NCI-H2107 treated with DMSO at 0.1 percent for 48 hours (cell line): ENCODE measurements around the gene MAEA.

ENCODE experiments used
- DNase-seq: peaks from one replicate; lab custom pipeline; 2025; ENCODE audit not compliant: unreplicated experiment; lab: John Stamatoyannopoulos, UW

The MAEA gene

DNA sequence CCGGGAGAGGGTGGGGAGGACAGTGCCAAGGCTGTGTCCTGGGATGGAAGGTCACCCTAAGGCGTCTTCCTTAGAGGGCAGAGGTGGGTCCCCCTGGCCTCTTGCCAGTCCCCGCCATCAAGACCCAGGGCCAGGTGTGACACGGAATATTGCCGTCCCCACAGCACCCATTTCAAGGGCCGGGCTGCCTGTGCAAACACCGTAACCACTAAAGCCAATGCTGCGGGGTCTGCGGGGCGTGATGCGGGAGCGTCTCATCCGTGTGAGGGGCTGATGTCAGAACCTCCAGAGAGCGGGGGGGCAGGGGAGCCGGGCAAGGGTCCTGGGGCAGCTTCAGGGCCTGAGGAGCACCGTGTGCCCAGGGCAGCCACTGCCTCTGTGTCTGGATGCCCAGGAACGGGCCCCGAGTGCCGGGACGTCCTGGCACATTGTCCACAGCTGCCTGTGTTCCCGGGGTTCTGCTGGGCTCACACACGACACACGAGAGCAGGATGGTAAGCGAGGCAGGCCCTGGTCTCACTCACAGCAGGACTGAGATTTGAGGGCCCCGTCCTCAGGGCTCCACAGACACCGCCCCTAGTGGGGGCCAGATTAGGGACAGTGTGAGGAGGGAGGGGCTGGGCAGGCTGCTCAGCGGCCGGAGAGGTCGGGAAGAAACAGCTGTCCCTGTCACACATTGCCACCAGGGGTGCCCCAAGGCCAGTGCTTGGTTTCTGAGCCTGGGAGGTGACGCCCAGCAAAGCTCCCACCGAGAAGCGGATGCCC, 87.3 kb downstream of the MAEA start:
- DNase-seq = no peak

DNA sequence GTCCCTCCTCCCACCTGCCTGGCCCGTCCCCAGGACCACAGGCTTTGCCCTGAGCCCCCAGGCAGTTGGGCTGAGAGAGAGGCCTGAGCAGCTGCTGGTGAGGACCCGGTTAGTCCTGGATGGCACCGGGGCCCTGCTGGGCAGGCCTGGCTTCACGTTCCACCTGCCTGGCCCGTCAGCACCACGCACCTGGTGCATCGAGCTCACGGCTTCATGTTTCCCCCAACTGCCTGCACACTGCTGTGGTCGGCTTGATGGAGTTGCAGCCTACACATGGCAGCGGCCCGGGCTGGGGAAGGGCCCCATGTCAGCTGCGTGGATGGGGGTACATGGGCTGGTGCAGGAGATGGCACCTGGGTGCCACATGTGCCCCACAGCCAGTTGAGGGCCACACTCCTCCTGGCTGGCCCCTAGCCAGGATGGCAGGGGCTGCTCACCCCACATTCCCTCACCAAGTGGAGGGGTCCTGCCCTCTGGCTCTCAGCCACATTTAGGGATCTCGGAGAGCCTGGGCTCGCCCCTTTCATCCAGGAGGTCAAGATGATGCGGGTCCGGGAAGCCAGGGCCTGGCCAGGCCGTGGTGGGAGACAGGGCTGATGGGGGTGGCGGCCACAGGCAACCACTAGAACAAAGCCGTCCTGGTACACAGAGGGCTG, 88.0 kb downstream of the MAEA start:
- no peak for DNase-seq

DNA sequence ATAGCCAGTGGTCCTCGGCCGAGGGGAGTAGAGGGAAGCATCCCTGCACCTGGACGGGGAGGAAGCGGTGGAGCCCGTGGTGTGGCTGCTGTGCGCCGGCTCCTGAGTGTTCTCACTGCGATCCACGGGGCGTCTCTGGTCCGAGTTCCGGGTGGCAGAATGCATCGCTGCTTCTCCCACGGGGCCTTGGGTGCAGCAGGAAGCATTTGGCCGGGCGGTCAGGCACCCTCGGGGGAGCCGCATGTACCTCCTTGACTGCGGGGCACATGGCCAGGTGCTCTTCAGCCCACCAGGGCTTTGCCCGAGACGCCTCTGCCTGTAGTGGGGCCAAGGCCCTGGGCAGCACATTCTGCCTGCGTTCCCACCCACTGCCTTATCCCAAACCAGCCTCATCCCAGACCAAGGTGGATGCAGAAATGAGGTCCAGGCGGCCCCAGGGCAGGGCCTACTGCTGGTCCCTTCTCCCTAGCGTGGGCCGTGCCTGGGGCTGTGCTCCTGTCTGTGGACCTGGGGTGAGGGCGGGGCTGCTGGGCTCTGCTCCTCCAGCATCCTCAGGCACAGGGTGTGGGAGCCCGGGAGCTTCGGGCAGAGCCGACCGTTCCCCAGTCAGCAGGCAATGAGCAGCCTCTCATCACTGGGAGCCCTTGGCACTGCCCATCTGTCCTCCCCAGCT, 89.0 kb downstream of the MAEA start:
- no peak for DNase-seq

DNA sequence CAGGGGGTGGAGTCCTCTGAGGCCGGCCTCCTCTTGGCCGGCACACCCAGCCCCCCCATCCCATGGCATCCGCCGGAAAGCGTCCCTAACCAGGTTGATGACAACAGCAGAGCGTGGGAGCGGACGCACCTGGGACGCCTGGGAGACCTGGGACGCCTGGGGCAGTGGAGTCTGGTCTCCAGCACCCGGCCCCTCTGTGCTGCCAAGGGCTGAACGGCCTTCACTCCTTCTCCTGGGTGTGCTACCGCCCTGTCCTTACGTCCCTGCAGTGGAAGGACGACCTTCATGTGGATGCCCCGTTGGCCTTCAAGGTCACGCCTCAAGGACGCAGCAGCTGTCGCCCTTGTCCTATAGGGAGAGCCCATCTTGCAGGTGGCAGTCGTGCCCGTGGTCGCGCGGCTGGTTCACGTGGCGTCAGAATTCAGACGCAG, 89.7 kb downstream of the MAEA start:
- no peak for DNase-seq

DNA sequence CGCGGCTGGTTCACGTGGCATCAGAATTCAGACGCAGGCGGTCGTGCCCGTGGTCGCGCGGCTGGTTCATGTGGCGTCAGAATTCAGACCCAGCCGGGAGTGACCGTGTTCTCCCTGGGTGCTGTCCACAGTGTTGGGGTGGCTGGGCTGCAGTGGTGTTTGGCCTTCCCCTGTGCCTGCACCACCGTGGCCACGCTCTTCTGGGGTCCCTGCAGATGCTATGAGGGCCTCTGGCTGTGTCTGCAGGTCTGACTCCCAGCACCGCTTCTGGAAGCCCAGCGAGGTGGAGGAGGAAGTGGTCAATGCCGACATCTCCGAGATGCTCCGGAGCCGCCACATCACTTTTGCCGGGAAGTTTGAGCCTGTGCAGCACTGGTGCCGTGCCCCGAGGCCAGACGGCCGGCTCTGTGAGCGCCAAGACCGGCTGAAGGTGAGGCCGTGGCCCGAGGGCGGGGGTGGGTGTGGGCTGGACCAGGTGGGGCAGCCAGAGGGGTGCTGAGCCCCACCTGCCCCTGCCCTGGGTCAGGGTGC, 90.2 kb downstream of the MAEA start:
- no peak for DNase-seq

DNA sequence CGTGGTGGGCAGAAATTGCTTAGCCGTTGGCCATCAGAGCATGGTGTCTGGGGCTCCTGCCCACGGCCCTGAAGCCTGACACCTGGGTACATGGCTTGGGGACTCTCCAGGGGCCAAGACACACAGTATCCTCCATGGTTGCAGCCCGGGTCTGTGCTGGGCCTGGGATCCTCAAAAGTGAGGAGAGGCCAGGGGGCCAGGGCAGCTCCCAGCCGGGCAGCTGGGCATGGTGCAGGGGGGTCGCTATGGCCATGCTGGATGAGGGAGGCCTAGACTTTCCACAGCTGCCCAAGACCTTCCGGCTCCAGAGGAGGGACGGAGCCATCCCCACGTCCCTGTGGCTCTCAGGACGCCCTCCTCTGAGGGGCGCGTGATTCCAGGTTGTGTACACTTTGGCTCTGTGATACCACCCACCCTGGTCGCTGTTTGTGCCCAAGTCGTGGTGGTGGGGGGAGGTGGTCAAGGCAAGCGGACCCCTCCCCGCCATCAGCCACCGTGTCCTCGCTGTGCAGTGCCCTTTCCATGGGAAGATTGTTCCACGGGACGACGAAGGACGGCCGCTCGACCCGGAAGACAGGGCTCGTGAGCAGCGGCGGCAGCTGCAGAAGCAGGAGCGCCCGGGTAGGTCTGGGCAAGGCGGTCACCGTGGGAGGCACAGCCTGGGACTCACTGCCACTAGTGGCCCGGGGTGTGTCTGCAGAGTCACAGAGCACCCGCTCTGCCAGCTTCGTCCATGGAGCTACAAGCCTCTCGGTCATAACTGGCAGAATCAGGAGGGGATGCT, 90.9 kb downstream of the MAEA start:
- DNase-seq = no peak

DNA sequence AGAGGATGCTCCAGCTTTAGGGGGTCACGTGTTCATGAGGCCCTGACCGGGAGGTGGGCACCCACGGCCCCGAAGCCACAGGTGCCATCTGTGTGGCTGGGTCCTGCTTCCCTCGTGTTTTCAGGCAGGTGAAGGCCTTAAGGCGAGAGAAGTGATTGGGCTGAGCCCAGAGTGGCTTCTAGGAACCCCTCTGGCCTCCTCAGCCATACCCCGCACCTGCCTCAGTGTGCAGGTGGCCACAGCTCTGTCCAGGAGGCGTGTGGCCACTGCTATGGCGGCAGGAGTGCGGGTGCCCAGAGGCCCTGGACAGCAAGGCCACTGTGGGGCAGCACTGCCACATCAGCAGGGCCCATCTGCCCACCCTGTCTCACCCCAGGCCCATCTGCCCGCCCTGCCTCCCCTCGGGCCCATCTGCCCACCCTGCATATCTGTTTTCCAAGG, 91.5 kb downstream of the MAEA start:
- DNase-seq = no peak

DNA sequence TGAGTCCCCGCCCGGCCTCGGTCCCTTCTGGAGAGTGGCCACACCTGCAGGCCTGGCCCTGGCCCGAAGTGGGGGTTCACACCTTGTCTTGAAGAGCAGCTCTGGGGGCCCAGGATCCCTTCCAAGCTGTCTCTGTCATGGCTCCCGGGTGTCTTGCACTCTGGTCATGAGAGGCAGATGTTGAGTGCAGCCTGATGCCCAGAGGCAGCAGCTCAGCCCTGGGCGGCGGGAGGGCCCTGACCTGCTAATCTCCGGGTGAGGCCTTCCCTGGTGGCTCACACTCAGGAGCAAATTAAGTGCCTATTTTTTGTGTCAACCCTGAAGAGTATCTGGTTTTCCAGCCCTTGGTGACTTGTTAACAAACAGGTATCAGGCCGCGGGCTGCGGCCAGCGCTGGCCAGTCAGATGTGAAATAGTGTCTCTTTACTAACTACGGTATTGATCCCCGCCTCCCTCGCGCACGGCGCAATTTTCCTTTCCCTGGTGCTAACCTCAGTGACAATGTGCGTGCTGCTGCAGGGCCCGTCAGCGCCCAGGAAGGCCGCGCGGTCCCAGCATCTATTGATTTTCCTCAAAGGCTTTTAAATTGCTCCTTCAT, 92.4 kb downstream of the MAEA start:
- no peak for DNase-seq

DNA sequence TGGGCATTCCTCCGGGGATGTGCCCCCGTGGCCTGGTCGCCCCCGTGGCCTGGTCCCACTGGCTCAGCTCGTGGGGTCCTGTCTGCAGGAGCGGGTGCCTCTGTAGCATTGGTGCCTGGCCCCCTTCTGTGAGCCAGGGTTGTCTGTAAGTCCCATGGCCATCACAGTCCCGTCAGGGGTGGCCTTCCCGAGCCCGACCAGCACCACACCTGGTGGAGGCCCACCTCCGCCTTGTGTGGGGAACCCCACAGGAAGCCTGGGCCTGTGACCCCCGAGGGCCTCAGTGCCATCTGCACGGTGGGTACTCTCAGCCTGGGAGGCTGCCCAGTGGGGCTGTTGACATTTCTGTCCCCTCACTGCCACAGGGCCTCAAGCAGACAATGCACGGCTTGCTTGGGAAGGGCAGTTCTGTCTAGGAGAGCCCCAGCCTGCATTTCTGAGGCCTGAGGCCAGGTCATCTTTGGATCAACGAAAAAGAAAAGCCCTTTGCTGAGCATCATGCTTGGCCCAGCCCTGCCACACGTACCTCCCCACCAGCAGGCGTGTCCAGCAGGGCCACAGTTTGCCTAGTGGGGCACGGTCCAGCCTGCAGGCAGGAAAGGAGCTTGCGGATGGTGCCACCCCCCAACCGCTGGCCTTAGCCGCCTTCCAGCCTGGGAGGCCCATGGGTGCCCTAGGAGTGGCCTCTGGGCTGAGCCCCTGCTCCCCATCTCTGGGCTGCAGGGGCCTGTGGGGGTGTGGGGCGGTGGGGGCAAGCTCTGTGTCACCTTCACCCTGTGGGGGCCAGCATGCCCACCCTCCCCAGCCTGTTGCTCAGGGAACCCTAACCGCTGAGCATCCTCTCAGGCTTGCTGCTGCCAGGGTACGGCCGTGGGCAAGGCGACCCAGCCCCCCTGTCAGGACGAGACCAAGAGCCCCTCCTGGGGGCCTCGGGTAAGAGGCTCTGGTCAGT, 93.4 kb downstream of the MAEA start:
- DNase-seq = no peak

DNA sequence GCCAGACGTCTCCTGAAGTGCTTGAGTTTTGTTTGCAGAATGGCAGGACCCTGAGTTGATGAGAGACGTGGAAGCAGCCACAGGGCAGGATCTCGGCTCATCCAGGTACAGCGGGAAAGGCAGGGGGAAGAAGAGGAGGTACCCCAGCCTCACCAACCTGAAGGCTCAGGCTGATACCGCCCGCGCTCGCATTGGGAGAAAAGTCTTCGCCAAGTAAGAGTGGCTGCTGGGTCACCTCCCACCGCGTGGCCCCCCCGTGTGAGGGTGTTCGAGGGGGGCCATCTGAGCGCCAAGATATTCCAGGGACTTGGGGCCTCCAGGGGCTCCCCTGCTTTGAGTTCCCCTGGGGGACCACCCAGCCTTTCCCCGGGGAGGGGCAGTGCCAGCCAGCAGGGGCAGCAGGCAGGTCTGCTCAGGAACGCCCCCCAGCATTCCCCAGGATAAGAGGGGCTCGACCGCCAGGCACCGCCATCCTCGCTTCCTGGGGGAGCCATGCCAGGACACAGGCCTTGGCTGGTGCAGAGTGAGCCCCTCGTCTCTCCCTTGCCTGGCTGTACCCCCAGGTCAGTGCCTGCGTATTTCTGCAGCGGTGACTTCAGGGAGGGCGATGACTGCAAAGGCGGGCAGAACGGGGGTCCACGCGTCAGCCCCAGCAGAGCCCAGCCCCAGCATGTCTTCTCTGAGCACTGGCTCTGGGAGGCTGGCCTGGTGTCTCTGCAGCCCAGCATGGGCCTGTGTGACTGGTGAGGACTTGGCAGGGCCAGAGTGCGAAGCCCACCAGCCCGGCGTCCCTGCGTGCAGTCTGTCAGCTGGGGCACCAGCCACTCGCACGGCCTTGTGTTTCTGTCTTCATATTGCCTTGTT, 94.3 kb downstream of the MAEA start:
- DNase-seq = no peak

DNA sequence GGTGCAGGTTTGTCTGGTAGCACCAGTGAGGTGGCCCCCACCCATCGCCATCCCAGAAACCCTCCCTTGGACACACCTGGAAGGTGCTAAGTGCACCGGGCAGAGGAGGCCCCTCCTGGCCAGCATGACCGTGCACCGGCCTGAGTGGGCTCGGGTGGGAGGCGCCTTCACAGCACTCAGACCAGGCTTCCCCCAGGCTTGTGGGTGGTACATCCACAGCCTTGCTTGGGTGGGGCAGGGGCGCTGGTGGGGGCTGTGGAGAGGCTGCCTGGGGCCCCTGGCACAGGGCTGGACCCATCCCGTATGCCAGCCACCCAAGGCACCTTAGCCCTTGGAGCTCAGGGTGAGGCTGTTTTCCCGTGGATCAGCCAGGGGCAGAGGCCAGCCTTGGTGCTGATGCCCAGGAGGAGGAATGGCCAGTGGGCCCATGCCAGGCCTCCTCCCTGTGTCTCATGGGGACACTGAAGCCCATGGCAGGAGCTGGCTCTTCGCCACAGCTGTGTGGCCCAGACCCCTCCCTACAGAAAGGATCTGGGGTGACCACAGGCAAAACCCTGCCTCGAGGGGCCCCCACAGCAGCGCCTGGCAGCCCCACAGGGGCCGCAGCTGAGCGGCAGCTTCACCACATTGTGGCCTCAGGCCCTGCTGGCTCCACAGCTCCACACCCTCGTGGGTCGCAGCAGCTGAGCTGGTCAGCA, 95.1 kb downstream of the MAEA start:
- no peak for DNase-seq

DNA sequence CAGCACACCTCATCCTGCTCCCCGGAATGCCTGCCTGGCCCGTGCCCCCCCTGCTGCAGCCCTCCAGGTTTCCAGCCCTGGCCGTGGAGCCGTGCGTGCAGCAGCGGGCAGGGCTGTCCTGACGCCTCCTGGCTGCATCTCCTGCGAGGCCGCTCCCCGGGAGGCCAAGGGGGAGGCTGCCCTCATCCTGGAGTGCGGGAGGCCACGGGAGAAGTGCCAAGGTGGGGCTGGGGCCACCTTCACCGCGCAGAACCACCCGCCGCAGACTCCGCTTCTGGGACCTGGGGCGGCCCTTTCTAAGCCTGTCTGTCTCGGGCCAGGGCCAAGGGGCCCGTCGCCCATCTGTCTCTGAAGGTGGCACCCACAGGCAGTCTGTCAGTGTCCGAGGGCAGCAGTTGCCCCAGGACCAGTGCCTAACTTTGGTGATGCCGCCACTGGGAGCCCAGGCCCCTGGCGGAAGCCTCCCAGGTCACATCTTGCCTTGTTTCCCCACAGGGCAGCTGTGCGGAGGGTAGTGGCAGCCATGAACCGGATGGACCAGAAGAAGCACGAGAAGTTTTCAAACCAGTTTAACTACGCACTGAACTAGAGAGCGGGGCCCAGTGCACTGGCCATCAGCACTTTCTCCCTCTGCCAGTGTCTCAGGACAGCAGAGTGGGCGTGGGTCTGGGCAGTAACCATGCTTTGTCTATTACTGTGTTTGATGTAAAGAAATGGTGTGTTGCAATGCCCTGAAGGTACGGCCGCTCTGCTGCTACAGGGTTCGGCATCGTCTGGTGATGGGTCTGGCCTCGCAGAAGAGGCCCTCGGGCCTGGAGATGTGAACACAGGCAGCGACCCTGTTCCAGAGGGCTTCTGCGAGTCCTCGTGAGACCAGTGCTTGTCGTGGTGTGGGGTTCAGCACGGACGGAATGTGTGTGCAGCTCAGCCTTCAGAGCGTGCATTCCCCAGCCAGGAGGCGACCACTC, 96.0 kb downstream of the MAEA start:
- DNase-seq = no peak
